DOHH2 (cell line): ENCODE measurements around the gene ZBTB24.

Source experiments
- CTCF ChIP-seq: fragments of 200-600 bp; sonication (generic); IDR thresholded peaks from one replicate; pipeline ENCODE4 v1.5.1; 2014; ENCODE audit warnings: antibody characterized with exemption, mild to moderate bottlenecking, low read depth, low read length; ENCODE audit not compliant: poor library complexity, severe bottlenecking
- EZH2phosphoT487 ChIP-seq: fragments of 200-600 bp; sonication (generic); IDR thresholded peaks from 2 replicates; pipeline ENCODE4 v1.6.1; 2017; ENCODE audit warnings: borderline replicate concordance, mild to moderate bottlenecking, antibody characterized with exemption, low read length, moderate library complexity, mixed read lengths

- TF ChIP-seq CTCF: no peak
- TF ChIP-seq EZH2phosphoT487: no peak
Measured at GRCh38 chr6:109473120-109473519, 9.9 kb downstream of the ZBTB24 start.
